T-helper 22 cell (primary cell): ENCODE measurements around the gene CCN5.
"Not testable (repeated sequence)": the region's sequence is repeated elsewhere in the genome, so short reads cannot be mapped to it uniquely, and the experiment has no call there.

Experiments
- DNase-seq: peaks from one replicate; pipeline ENCODE4 v3.0.0-alpha.2; 2020; ENCODE audit warnings: low read depth

The CCN5 gene

DNA sequence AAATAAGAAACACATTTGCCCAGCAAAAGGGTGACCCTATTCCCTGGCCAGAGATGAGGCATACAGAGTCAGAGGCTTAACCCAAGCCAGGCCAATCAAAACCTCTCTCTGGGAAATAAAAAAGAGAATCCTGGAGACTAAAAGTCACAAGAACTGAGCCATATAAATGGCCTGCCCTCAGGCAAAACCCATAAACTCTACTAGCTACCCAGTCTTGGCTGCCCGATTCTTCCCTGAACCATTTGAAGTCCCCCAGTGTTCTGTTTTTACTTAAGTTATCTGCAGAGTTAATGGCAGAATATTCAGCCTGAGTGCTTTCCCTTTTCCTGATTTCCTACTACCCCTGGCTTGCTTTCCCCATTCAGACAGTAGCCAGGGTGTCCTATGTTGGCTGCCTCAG, 44.4 kb downstream of the CCN5 start:
- DNase-seq, result no peak

DNA sequence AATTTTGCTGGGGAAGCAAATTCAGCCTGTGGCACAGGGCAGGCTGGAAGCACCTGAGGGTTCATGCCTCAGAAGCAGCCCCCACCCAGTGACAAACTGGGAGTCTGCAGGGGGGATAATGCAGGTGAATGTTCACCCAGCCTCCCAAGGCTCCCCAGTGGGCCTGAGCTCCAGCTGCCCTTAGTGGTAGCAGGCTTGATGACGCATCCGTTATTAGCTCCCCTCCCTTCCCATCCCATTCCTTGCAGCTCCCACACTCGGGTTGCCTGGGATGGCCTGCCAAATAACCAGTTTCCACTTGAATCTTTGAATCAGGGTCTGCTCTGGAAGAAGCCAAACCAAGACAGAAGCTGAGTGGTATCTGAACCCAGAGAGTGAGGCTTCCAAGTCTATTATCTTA, 46.3 kb downstream of the CCN5 start:
- DNase-seq, result no peak

DNA sequence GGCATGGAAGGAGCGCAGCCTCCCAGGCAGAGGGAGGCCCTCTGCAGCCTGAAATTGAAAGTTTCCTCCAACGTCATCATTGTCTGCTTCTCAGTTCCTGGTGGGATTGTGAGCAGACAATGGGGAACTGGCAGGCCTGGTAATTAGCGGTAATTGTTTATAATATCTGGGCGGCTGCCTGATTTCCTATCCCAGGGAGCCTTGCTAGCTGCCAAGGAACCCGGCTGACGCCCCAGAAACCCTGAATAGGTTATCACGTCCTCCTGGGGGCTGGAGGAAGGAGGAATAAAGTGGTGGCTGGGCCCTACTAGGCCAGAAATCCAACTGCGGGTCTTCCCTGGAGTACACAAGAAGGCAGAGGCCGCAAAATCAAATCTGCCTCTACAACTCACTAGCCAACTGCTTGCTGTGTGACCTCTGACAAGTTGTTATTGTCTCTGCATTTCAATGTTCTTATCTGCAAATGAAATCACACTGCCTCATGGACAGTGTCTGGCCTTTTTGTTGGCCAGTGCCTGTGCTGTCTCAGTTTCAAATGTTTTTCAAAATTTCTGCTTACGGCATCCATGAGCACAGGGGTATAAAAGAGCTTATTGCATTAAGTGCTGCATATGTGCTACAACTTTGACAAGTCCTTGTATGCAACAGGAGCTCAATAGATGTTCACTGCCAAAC, 47.4 kb downstream of the CCN5 start:
- DNase-seq, result no peak

DNA sequence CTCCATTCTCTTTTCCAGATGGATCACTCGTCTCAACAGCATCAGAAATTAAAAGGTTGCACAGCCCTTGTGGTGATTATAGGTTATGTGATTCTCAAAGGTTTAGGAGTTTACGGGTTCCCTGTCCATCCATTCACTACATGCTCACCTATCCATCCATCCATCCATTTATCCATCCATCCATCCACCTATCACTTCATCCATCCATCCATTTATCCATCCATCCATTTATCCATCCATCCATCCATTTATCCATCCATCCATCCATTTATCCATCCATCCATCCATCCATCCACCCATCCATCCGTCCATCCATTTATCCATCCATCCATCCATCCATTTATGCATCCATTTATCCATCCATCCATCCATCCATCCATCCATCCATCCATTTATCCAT, 48.6 kb downstream of the CCN5 start:
- DNase-seq, result not testable (repeated sequence)

DNA sequence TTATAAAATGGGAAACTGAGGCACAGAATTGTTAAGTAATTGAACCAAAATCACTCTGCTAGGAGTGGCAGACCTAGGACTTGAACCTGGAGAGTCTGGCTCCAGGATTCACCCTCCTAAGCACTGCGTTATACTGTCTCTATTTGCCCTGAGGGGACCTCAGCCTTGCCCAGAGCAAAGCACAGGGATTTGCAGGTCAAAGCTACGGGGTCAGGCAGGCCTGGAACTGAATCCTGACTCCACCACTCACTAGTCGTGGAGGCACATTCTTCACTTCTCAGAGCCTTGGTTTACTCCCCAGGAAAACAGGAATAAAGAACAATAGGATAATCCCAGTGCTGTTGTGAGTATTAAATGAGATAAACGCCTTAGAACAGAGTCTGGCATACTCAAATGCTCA, 49.9 kb downstream of the CCN5 start:
- no peak for DNase-seq

DNA sequence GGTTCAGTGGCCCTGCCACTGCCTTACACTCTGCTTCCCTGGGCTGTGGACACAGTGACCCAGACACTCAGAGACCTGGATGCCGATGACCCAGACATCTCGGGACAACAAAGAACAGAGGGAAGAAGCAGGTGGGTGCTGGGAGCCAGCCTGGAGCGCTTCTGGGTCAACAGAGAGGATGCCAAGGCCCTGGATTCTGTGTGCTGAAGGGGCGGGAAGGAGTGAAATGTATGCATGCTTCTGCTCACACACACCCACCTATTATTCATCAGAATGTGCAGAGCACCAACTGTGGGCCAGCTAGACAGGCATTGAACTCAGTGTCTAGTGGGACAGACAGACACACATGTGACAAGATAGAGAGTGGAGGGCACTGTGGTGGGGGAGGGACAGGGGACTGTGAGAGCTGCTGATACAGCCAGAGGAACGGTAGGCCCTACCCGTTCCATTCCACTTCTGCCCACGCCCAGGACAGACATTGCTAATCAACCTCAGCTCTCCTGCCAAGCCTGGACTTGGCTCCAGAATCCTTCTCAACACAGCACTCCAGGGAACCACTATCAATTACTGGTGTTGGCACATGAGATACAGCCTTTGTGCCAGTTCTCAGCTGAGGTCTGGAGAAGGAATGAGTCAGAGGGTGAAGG, 50.7 kb downstream of the CCN5 start:
- no peak for DNase-seq

DNA sequence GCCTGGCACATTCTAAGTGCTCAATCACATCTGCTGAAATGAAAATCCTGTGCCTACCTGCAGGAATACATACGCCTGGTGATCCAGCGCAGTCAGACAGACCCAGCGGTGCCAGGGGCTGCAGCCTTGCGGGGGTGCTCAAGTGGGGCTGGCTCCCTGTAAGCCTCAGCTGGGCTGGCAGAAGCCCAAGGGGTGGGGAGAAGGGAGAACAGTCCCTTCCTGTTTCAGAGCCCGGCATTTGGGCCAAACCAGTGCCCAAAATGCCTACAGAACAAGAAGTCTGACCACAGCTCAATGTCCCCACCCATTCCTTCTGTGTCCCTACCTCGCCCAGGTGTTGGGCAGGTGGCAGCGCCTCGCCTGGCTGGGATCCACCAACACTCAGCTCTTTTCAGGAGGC, 53.1 kb downstream of the CCN5 start:
- DNase-seq, result no peak

DNA sequence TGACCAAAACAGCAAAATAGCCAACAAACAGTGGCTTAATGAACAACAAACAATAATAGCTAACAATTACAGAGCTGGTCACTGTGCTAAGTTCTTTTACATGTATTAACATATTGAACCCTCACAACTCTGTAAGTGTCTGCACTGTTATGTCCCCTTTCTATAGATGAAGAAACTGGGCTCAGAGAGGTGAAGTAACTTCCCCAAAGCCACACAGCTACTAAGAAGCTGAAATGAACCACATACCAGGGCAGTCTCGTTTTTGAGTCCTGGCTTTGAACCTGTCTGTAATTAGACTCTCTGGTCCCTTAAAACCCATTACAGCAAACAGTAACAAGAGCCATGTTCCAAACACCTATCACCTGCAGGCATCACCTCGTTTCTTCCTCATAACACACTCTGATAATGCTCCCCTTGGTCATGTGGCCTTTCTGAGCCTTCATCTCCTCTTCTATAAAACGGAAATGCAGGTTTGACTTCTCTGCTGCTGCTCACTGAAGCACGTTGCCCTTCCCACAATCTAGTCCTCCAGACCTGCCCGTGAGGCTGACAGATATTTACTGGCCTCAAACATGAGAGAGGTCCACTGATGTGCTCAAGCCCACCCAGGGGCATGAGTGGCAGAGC, 53.8 kb downstream of the CCN5 start:
- DNase-seq, result no peak

DNA sequence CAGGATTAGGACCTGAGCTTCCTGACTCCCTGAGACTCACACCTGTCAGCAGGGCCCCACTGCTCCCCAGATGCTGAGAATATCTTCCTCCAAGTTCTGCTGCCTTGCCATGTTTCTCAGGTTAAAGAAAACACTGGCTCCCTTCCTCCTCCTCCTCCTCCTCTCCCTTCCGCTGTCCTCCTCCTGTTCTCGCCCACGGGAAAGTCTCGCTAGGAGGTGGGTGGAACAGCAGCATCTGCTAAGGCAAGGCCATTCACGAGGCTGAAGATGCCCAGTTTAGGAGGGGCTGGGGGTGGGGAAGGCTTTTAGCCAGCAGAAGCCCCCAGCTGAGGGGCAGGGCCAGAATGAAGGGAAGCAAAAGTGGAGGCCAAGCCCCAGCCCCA, 54.3 kb downstream of the CCN5 start:
- no peak for DNase-seq

DNA sequence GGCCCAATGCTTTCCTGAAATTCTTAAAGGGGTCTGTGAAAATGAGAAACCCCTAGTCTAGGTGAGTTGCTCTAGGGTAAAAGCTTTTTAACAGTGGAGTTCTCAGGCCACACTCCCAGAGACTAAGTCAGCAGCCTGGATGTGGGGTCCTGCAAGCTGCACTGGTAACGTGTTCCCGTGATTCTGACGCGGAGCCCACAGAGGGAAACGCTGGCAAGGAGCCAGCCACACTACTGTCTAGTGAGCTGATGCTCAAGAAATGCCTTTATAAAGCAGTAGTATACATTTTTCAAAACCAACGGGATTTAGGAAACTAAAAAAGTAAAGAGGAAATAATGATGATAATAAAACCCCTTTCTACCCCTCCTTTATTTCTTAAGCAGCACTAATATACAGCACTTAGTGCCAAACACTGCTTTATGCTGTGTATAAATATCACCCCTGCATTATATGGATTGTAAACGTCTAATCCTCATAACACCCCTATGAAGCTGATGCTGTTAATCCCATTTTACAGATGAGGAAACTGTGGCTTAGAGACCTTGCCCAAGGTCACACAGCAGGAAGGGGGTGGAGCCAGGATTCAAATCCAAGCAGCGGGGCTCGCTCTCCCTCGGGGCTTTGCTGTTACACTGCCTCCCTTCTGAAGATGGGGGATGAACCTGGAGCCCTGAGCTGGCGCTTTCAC, 55.5 kb downstream of the CCN5 start:
- no peak for DNase-seq

DNA sequence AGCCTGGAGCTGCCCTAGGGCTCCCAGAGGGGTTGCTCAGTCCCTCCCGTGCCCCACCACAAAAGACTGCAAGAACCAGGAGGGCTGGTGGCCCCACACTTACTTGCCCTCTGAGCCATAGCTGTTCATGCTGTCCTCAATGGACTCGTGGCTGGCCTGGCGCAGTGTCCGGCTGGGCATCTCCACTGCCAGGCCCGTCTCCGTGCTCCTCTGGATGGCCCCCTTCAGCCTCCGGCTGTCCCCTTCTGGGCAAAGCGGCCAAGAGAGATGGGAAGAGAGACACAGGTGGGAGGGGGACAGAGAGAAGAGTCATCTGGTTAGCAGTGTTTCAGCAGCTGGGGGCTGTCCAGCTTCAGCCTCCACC, 56.0 kb downstream of the CCN5 start:
- DNase-seq, result no peak

DNA sequence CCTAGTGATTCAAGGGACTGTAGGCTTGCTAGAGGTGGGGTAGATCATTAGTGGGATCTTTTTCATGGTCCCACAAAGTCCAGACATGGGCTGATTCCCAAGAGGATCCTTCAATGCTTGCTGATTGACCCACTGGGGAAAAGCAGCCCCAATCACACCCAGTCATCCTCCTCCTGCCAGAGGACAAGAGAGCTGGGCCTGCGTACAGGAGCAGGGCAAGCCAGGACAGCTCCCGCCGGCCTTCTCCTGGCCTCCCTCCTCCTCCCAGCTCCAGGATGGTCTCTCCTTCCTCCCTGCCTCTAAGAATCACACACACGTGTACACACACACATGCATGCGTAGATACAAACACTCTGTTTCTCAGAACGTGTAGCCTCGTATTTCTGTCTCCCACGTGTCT, 57.5 kb downstream of the CCN5 start:
- DNase-seq, result no peak

DNA sequence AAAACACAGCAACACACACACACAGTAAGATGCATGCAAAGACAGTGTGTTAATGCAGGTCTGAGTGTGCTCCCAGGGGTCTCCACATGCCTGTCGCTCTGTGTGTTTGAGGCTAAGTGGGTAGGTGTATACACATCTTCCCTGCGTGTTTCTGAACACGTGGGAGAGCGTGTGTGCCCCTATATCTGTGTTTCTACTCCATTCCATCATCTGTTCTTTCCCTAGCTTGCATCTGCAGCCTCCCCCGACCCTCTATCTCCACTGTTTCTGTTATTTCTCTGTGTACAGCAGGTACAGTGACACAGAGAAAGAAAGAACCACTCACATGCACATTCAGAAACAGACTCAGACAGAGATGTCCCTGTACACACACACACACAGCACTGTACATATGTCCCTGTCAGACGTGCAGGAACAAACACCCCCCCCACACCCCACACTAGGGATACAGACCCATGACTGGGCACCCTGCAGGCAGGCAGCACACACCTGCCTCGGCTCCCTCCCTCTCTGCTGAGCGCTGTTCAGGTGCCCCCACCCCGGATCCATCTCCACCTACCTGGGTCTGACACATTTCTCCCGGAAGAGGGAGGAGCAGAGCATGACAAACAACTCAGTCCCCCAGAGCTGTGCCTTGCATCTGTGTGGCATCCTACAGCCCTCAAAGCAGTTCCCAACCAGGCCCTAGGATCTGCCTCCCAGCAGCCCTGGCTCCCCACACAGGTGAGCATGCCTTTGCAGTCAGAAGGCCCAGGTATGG, 58.1 kb downstream of the CCN5 start:
- DNase-seq, result no peak

DNA sequence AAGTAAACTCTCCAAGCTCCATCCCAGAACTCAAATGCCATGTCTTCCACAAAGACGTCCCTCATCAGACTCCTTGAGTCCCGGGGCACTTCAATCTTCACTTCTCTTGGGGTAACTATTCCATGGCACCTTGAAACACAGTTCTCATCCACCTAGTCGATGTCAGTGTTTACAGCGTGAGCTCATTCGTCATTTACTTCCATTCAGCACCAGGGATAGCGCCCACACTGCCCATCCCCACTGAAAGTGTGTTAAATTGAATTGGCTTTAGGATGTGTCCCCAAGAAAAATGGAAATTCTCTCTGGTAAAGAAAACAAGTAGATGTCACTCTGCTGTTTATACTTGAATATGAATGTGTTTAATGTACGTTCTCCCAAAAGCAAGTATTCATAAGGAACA, 61.8 kb downstream of the CCN5 start:
- DNase-seq, result no peak
